IPS DF 4.7 (cell line): ENCODE data around the gene CFB.
"Not testable (repeated sequence)": the region's sequence is repeated elsewhere in the genome, so short reads cannot be mapped to it uniquely, and the experiment has no call there.

ENCODE experiments used
- DNase-seq: peaks from one replicate; pipeline ENCODE4 v3.0.0-alpha.2; 2013; ENCODE audit warnings: low spot score; ENCODE audit errors: extremely low read depth

Gene CFB

GRCh38 chr6:31970604-31971271, 24.8 kb downstream of the CFB start:
- no peak for DNase-seq

GRCh38 chr6:31971279-31971992, 25.5 kb downstream of the CFB start:
- DNase-seq: no peak

- peak; percentile 90 for DNase-seq
Measured at GRCh38 chr6:31971993-31972708, 26.3 kb downstream of the CFB start, which contains the start of gene DXO. Gene DXO (minus strand): TSS chr6:31972138. CDS start chr6:31971675, 463 bp downstream.

GRCh38 chr6:31972709-31973350, 26.9 kb downstream of the CFB start:
- no peak for DNase-seq

- not testable (repeated sequence) for DNase-seq
Measured at GRCh38 chr6:31976065-31976464, 30.2 kb downstream of the CFB start.

- DNase-seq: no peak
Measured at GRCh38 chr6:31977816-31978431, 32.0 kb downstream of the CFB start.

GRCh38 chr6:31978831-31979230, 32.9 kb downstream of the CFB start:
- no peak for DNase-seq

GRCh38 chr6:31979238-31979898, 33.5 kb downstream of the CFB start:
- no peak for DNase-seq

GRCh38 chr6:31980195-31980876, 34.4 kb downstream of the CFB start:
- not testable (repeated sequence) for DNase-seq

GRCh38 chr6:31980998-31981397, 35.1 kb downstream of the CFB start:
- not testable (repeated sequence) for DNase-seq

GRCh38 chr6:31981744-31982143, 35.8 kb downstream of the CFB start, which contains the start of gene C4A:
Gene C4A (plus strand): TSS chr6:31982057. CDS start chr6:31982108, 51 bp downstream.
- DNase-seq: not testable (repeated sequence)

GRCh38 chr6:31989363-31989762, 43.5 kb downstream of the CFB start:
- not testable (repeated sequence) for DNase-seq

GRCh38 chr6:31994421-31994820, 48.5 kb downstream of the CFB start:
- DNase-seq: not testable (repeated sequence)

GRCh38 chr6:31996385-31996784, 50.5 kb downstream of the CFB start:
- not testable (repeated sequence) for DNase-seq
